Measurements from ENCODE around the gene DLG2. TPM values are rescaled to one million over a fixed set of nuclear protein-coding genes. Genes with fewer than 3 reads are reported as not detected.

The DLG2 gene
- total and polyA plus RNA-seq, 2 of the 4 experiments (the other 2 are of a cell fraction): 0.31 to 0.36 TPM

DNA sequence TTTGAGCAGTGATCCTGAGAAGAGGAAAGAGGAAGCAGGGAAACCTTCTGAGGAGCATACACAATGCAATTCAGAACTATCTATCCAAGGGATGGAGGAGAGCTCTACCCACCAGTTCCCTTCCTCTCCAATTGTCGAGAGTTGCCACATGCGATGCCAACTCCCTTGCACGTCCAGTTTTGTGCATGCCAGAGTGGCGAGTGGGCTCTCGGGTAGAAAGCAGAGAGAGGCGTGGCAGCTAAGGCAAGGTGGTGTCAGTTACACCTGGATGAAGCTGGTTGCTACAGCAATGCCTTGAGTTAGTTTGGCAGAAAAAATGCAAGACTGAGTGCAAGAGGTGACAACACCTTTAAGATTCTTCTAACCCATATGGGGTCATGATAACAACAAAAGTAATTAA lies 1920.6 kb downstream of the DLG2 start:
- H3K56ac ChIP-seq (ENCODE audit: extremely low read depth, insufficient read depth, low read length): no peak overlapping the region
- H3K36me3 ChIP-seq (ENCODE audit: control insufficient read depth, insufficient read depth, low read length): no peaks in the 10 kb centered on the region
- no peaks in the 10 kb centered on the region; the same call in none of the 2 replicates for H3K27me3 ChIP-seq (ENCODE audit: control insufficient read depth, insufficient read depth, low read length)
- H4K20me1 ChIP-seq (ENCODE audit: insufficient read depth, low read length): no peaks in the 10 kb centered on the region
- dilution Hi-C loops (cut with HindIII; ENCODE audit: low sequenced_read_pairs, unreplicated experiment): no loop called here
- no peak overlapping the region for H2BK20ac ChIP-seq (ENCODE audit: low read depth, low read length)
- CTCF ChIA-PET: interaction anchor here (0.6 kb wide), 1 partner anchor 538 kb away, joined by 5 read pairs; no protein-coding TSS in a partner anchor
- no peak overlapping the region for H4K8ac ChIP-seq (ENCODE audit: low read depth in 2 of 2, low read length in 2 of 2)
- no peak overlapping the region for H2AFZ ChIP-seq (replicated peaks; ENCODE audit: low read length, poor library complexity)
- no peaks in the 10 kb centered on the region for H3K9me1 ChIP-seq (ENCODE audit: insufficient read depth, low read length)
- H4K91ac ChIP-seq (ENCODE audit: insufficient read depth, low read depth, low read length): no peak overlapping the region
- no peak overlapping the region for H3K27ac ChIP-seq (ENCODE audit: insufficient read depth, low read length)
- in situ Hi-C loops (cut with MboI; ENCODE audit: low sequenced_read_pairs): no loop called here
- no TSS peak for BruUV-seq (replicated peaks)
- no peak overlapping the region for H2AK5ac ChIP-seq (ENCODE audit: low read depth, low read length)
- H3K4me2 ChIP-seq (ENCODE audit: low read depth, low read length): no peak overlapping the region
- POLR2A ChIA-PET (ENCODE audit: unreplicated experiment): no interaction called here
- H2BK5ac ChIP-seq (ENCODE audit: low read depth, low read length, poor library complexity, severe bottlenecking): no peak overlapping the region
- no peak for ATAC-seq (ENCODE audit: low read depth)
- no peak overlapping the region for H3K23ac ChIP-seq (ENCODE audit: low read depth, low read length)
- DNase-seq: no peak
- no peak overlapping the region for H2BK120ac ChIP-seq (ENCODE audit: low read depth, low read length)
- H3K4me3 ChIP-seq (ENCODE audit: insufficient read depth, low read depth, low read length): no peak overlapping the region
- no peak overlapping the region for H4K5ac ChIP-seq (ENCODE audit: low read depth, low read length)
- TF ChIP-seq, protein P1, sequence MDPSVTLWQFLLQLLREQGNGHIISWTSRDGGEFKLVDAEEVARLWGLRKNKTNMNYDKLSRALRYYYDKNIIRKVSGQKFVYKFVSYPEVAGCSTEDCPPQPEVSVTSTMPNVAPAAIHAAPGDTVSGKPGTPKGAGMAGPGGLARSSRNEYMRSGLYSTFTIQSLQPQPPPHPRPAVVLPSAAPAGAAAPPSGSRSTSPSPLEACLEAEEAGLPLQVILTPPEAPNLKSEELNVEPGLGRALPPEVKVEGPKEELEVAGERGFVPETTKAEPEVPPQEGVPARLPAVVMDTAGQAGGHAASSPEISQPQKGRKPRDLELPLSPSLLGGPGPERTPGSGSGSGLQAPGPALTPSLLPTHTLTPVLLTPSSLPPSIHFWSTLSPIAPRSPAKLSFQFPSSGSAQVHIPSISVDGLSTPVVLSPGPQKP (IDR thresholded peaks at IDR 0.05; ENCODE audit: borderline replicate concordance, low read depth, low read length): no peak
- TF ChIP-seq SMC3 (IDR thresholded peaks at IDR 0.05; ENCODE audit: low read depth, low read length): no peak
- TF ChIP-seq RAD21 (IDR thresholded peaks at IDR 0.05; ENCODE audit: low read length): no peak
- no peak for TF ChIP-seq RCOR1 (IDR thresholded peaks at IDR 0.05; ENCODE audit: insufficient replicate concordance, low read length)
- no peak for TF ChIP-seq RFX5 (IDR thresholded peaks at IDR 0.05; ENCODE audit: low read depth, low read length)
- no peak for TF ChIP-seq MXI1 (IDR thresholded peaks at IDR 0.05; ENCODE audit: borderline replicate concordance, low read depth, low read length)
- TF ChIP-seq, protein P2, sequence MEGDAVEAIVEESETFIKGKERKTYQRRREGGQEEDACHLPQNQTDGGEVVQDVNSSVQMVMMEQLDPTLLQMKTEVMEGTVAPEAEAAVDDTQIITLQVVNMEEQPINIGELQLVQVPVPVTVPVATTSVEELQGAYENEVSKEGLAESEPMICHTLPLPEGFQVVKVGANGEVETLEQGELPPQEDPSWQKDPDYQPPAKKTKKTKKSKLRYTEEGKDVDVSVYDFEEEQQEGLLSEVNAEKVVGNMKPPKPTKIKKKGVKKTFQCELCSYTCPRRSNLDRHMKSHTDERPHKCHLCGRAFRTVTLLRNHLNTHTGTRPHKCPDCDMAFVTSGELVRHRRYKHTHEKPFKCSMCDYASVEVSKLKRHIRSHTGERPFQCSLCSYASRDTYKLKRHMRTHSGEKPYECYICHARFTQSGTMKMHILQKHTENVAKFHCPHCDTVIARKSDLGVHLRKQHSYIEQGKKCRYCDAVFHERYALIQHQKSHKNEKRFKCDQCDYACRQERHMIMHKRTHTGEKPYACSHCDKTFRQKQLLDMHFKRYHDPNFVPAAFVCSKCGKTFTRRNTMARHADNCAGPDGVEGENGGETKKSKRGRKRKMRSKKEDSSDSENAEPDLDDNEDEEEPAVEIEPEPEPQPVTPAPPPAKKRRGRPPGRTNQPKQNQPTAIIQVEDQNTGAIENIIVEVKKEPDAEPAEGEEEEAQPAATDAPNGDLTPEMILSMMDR (conservative IDR thresholded peaks at IDR 0.05; ENCODE audit: low read depth, low read length): no peak
- no peak for TF ChIP-seq CEBPB (IDR thresholded peaks at IDR 0.05; ENCODE audit: low read depth, low read length)
- TF ChIP-seq POLR2A (IDR thresholded peaks at IDR 0.05; ENCODE audit: low read depth, low read length): no peak
- TF ChIP-seq, protein P3, sequence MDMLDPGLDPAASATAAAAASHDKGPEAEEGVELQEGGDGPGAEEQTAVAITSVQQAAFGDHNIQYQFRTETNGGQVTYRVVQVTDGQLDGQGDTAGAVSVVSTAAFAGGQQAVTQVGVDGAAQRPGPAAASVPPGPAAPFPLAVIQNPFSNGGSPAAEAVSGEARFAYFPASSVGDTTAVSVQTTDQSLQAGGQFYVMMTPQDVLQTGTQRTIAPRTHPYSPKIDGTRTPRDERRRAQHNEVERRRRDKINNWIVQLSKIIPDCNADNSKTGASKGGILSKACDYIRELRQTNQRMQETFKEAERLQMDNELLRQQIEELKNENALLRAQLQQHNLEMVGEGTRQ (IDR thresholded peaks at IDR 0.05; ENCODE audit: low read depth, low read length): no peak
- no peak for TF ChIP-seq MAFK (IDR thresholded peaks at IDR 0.05; ENCODE audit: low read depth, low read length)
- TF ChIP-seq CHD1 (IDR thresholded peaks at IDR 0.05; ENCODE audit: low read depth, low read length): no peak
- no peak for TF ChIP-seq BHLHE40 (IDR thresholded peaks at IDR 0.05; ENCODE audit: low read depth, low read length)
- intact Hi-C loops (cut with micrococcal nuclease): no loop called here
- no peak overlapping the region for H3K18ac ChIP-seq (ENCODE audit: low read depth, low read length)
- H3K9ac ChIP-seq (ENCODE audit: low read depth, low read length): no peak overlapping the region
- no peaks in the 10 kb centered on the region for H3K4me1 ChIP-seq (ENCODE audit: control insufficient read depth, insufficient read depth, low read length)
- no peak overlapping the region for H3K4ac ChIP-seq (ENCODE audit: low read depth, low read length)
- WGBS, 2 experiments (ENCODE audit: extremely low coverage in 2 of 2, insufficient read length in 1 of 2): no CpG with 5 or more reads among the region's 6 CpGs
- H2BK15ac ChIP-seq (ENCODE audit: low read depth, low read length): no peak overlapping the region
- no peaks in the 10 kb centered on the region for H3K9me3 ChIP-seq (ENCODE audit: control insufficient read depth, insufficient read depth, low read length)
- no peaks in the 10 kb centered on the region for H3K79me1 ChIP-seq (ENCODE audit: low read depth in 1 of 2, low read length in 2 of 2)
- no peak overlapping the region for H3K14ac ChIP-seq (replicated peaks; ENCODE audit: low read depth, low read length)
- H2AK9ac ChIP-seq (replicated peaks; ENCODE audit: low read depth, low read length, poor library complexity): no peak overlapping the region

Data from IMR-90 (cell line).